NCI-H2107 (cell line): ENCODE measurements around the gene FAM163A.
A peak's percentile ranks its signal among the peaks of the same experiment; 100 is the strongest.
"Not testable (repeated sequence)": the region's sequence is repeated elsewhere in the genome, so short reads cannot be mapped to it uniquely, and the experiment has no call there.

Experiments
- DNase-seq: peaks from one replicate; lab custom pipeline; 2025; lab: John Stamatoyannopoulos, UW

The FAM163A gene

GRCh38 chr1:179793281-179793680 lies 50.2 kb downstream of the FAM163A start:
- DNase-seq, result no peak

- DNase-seq, result no peak
Measured at GRCh38 chr1:179794146-179794545, 51.1 kb downstream of the FAM163A start.

DNA sequence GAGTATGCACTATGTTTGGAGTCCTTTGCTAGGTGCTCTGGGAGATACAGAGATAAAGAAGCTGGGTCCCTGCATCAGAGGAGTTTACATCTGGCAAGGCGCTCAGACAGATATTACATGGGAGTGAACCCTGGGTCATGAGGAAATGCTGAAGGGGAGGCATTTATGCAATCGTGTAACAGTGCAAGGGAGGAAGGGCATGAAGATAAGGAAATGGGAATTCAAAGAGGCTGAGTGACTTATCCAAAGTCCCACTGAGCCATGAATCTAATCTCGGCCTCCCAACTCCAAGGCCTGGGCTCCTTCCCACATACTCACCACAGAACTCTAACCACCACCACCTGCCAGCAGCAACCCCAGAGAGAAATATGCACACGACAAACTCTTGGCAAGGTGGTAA lies 51.6 kb downstream of the FAM163A start:
- no peak for DNase-seq

GRCh38 chr1:179798213-179798863 lies 55.2 kb downstream of the FAM163A start:
- no peak for DNase-seq

DNA sequence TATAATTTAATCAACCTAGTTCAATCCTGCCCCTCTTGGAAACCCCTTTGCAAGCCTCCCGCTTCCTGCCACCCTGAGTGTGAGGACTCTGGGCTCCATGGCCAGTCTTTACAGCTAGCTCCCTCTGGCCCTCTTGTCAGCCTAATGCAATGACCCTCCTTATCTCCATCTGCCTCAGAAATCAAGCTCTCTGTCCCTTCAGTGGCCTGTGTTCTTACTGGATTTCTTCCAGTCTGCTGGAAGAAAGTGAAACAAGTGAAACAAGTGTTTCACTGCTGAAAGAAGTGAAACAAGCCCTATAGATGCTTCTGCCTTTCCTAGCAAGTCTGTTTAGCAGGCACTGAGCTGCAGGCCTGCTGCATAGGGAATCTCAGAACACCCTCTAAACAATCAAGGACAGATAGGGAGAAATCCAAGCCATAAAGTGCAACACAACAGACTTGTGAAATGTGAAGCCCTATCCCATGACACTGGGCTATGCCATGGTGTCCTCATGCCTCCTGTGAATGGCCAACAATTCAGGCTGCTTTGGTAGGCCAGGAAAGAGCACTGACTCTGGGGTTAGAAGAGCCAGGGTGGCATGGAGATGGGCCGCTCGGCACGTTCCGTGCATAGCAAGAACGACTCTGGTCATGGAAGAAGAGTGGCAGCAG lies 55.9 kb downstream of the FAM163A start:
- DNase-seq, result no peak

- DNase-seq, result no peak
Measured at GRCh38 chr1:179800481-179800880, 57.4 kb downstream of the FAM163A start.

- DNase-seq, result no peak
Measured at GRCh38 chr1:179803104-179803503, 60.0 kb downstream of the FAM163A start.

DNA sequence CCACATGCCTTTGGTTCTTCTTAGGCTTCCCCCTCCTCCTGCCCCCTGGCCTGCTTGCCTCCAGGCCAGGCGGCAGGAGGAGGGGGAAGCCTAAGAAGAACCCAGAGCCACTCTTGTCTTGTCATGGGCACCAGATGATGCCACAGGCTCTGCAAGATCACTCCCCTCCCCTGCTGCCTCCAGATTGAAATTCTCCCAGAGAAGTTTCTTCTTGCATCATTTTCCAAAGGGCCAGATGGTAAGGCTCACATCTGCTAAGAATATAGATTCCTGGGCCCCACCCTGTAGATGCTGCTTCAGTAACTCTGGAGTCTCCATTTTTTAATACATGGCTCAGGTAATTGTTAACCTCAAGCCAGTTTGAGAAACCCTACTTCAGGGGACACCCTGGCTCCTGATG lies 60.8 kb downstream of the FAM163A start:
- no peak for DNase-seq

GRCh38 chr1:179804417-179804816 lies 61.3 kb downstream of the FAM163A start:
- not testable (repeated sequence) for DNase-seq

DNA sequence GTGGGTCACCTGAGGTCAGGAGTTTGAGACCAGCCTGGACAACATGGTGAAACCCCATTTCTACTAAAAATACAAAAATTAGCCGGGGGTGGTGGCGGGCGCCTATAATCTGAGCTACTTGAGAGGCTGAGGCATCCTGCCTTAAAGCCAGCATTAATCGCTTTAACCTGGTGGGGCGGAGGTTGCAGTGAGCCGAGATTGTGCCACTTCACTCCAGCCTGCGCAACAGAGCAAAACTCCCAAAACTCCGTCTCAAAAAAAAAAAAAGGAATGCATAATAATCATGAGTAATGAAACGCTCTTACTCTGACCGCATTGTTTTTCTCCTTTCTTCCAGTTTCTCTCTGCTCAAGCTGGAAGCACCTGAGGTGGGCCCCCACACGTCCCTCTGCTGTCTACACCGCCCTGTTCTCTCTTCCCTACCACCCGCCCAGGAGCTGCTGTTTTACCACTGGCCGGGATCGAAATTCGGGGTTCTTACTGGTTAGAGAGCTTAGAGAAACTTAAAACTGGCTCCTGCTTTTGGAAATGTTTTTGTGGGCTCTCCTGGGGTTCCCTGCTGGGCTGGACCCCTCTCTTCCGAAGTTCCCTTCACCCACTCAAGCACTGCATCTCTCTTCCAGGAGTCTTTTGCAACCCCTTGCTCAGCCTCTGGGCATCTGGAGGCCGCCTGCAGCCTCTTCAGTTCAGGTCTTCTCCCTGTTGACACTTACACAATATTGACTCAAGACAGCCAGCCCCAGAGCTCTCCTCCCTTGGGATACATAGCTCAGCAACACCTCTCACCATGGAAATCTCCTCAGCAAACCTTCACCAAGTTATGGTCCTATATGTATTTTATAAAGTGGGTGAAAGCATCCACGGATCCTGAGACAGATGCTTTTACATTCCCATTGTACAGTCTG lies 62.5 kb downstream of the FAM163A start:
- no peak for DNase-seq

DNA sequence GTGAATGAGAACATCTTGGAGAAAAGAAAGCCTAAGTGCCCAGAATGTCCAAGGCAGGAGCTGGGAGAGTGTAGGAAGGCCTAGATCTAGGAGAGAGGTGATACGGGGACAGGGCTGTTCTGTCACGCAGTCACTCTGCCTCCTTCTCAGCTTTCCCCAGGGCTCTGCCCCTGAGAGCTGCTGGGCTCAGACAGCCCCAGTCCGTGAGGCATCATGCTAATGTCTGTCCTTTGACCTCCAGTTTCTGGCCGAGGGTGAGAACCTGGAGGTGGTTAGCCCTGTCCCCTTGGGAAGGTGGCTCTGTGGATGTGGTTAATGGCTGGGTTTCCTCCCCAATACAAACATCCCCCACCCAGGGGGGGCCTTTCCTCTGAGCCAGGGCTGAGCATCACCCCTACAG lies 63.2 kb downstream of the FAM163A start:
- DNase-seq, result no peak

GRCh38 chr1:179807291-179807690 lies 64.2 kb downstream of the FAM163A start:
- no peak for DNase-seq

- no peak for DNase-seq
Measured at GRCh38 chr1:179807691-179808485, 64.8 kb downstream of the FAM163A start.

DNA sequence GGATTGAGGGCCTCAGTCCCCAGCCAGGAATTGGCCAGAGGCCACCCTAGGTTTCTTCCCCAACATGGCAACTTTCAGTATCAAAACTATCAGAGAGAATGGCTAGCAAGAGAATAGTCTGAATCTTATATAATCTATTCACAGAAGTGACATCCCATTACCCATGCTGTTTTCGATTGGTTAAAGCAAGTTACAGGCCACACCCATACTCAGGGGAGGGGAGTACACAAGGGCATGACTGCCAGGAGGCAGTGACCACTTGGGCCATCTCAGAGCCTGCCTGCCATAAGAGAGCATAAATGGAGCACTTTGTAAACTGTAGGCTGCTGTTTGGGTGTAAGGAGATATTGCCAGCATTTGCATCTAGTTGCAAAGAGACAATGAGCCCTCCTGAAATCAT lies 65.4 kb downstream of the FAM163A start:
- no peak for DNase-seq

DNA sequence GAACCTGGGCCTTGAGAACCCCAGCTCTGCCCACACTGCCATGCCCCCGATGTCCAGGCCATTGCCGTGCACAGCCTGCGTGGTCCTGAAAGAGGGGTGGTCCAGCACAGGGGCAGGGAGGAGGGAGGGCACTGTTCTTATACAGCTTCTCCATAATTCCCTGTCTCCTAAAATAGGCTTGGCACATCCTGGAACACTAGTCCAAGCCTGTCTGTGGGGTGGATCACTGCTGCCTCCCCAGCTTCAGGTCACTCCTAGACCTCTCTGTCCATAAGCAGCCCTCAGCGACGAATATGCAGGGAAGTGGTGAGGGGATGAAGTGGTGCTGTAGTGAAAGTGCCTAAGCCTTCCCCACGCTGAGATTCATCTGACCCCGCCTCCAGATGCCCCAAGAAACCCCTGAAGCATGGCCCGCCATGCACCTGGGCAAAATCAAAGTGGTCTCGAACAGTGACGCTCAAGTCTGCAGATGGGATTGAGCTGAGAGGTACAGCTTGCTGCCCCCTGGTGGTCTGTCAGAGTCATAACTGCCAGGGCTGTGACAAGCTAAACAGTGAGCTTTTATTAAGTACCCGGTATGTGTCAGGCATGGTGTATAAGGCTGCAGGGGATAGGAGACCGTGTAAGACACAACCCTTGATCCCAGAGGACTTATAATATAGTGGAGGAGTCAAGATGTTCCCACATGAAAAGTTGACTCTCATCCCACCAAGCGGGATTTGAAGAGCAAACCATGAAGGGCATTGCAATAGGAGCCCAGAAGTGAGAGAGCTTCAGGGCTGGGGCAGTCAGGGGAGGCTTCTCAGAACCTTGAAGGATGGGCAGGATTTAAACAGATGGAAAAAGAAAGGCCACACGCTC lies 66.6 kb downstream of the FAM163A start:
- peak; percentile 69 for DNase-seq

GRCh38 chr1:179810367-179810715 lies 67.2 kb downstream of the FAM163A start:
- DNase-seq, result no peak

DNA sequence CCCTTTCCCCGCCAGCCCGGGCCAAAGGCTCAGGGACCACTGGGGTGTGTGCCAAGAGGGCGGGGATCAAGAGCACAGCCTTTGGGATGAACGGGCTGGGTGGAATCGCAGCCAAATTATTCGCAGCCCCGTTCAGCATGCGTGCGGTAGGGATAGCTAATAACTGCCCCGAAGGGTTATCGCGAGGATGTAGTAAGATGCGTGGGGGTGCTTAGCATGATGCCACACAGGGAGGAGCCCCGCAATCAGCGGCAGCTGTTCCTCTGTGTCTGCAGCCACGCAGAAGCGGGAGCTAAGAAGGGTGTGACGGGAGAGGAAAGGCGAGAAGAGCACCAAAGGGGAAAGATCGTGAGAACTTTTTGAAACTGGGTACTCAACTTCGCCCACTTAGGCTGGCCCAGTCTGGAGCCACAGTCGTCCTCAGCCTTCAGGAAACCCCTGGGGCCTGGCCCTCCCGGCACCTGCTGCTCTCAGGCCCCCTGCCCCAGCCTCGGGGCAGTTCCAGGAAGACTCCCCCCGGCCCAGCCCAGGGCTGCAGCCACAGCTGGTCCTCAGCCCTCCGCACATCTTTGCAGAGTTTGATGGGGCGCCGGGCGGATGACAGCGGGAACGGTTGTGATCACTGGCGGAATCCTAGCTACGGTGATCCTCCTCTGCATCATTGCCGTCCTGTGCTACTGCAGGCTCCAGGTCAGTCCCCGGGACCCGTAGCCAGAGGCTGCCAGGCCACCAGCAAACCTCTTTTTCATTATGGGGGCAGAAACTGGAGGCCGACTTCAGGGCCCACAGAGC lies 69.6 kb downstream of the FAM163A start:
- no peak for DNase-seq

GRCh38 chr1:179813626-179814545 lies 70.8 kb downstream of the FAM163A start:
- DNase-seq, result no peak

DNA sequence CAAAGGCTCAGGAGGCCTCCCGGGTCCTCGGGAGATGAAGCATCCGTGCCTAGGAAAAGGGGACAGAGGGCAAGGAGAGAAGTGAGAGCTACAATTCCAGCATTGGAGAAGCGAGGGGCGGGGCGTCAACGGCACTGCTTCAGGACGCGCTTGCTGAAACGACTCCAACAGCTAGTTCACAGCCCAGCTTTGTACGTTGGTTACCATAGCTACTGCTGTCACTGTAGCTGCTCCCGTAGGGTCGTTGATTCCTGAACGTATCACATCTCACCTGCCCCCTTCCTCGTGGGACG lies 71.4 kb downstream of the FAM163A start:
- no peak for DNase-seq

DNA sequence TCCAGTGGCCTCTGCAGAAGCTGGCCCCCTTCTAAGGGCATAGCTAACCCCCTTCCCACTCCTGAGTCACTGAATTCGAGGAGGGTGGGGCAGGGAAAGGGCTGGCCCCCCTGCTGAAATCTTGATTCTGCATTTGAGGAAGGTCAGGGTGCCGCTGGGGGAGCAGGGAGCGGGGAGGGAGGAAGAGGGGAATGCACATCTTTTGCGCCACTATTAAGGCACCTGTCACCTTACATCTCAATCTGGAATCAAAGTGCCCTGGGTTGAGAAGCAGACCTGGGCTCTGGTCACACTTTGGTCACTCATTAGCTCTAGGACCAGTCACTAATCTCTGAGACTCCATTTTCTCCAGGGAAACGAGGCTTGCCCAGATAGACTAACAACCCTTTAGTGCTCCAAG lies 72.5 kb downstream of the FAM163A start:
- no peak for DNase-seq
